ENCODE measurements around the gene LINC01488.

GRCh38 chr11:69449320-69450063 lies 32.0 kb upstream of the LINC01488 start:
- TF ChIP-seq ARNTL (CRISPR knock-in tag; IDR thresholded peaks at IDR 0.05; ENCODE audit: borderline replicate concordance, low read depth) (no peak), PATZ1 (CRISPR knock-in tag; IDR thresholded peaks at IDR 0.05; ENCODE audit: borderline replicate concordance) (no peak; the same call in 1 of the 2 replicates), ZFP3 (CRISPR knock-in tag; IDR thresholded peaks at IDR 0.05) (no peak), CREB5 (CRISPR knock-in tag; IDR thresholded peaks at IDR 0.05; ENCODE audit: low read depth) (no peak), ZNF8 (CRISPR knock-in tag; IDR thresholded peaks at IDR 0.05) (no peak), ZC3H10 (CRISPR knock-in tag; IDR thresholded peaks at IDR 0.05) (no peak), TOX (CRISPR knock-in tag; IDR thresholded peaks at IDR 0.05; ENCODE audit: borderline replicate concordance) (no peak), ZFP30 (CRISPR knock-in tag; IDR thresholded peaks at IDR 0.05) (no peak)
